ENCODE results near the gene SSBP2. TPM values are rescaled to one million over a fixed set of nuclear protein-coding genes. Genes with fewer than 3 reads are reported as not detected.

The SSBP2 gene
- total and polyA plus RNA-seq, 2 of the 8 experiments (the other 6 are each of a cell fraction or from before 2014, with no cell fraction given): 21.5 to 36.2 TPM

DNA sequence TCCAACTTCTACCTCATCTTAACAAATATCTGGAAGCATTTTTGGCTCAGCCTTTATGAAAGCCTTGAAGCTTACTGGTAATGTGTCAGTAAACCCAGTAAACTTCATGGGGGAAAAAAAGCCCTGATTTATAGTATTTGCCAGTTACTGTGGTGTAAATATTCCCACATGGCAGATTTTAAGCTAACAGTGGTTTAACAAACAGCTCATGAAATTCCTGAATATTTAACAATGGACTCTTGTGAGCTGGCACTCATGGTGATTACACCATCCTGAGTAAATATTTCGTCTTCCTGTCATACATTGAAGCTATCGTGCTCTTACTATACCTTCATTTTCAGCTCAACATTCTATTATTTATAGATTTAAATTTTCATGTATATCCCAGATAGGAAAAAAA lies 300.0 kb downstream of the SSBP2 start:
- no peak overlapping the region for H3K9ac ChIP-seq (replicated peaks in 1 of 4; ENCODE audit: extremely low read depth in 1 of 4, low read depth in 3 of 4, low read length in 3 of 4)
- peaks cover 0 to 1% (median 0%) of the 10 kb centered on the region in 4 experiments; a peak in 1 of 7 replicates for H3K27me3 ChIP-seq (replicated peaks in 1 of 4; ENCODE audit: control insufficient read depth in 3 of 4, extremely low read depth in 1 of 4, insufficient read depth in 3 of 4, low read length in 3 of 4)
- H2AFZ ChIP-seq (ENCODE audit: low read length): no peak overlapping the region
- H3K9me3 ChIP-seq (ENCODE audit: insufficient read depth in 2 of 2, low read depth in 1 of 2, low read length in 1 of 2): no peaks in the 10 kb centered on the region
- H4K20me1 ChIP-seq (replicated peaks in 1 of 2; ENCODE audit: control insufficient read depth in 1 of 2, insufficient read depth in 2 of 2, low read length in 2 of 2): no peaks in the 10 kb centered on the region
- no peak overlapping the region for H2BK120ac ChIP-seq (replicated peaks; ENCODE audit: low read depth, low read length)
- no peaks in the 10 kb centered on the region for H3K4me1 ChIP-seq (replicated peaks in 1 of 4; ENCODE audit: control insufficient read depth in 3 of 4, insufficient read depth in 4 of 4, low read length in 3 of 4)
- DNase-seq (ENCODE audit: low read depth in 1 of 2, low spot score in 2 of 2) (no peak), FAIRE-seq (no peak)
- no peaks in the 10 kb centered on the region for H3K79me2 ChIP-seq (ENCODE audit: control insufficient read depth in 1 of 2, insufficient read depth in 2 of 2, low read length in 2 of 2)
- H3K23me2 ChIP-seq (ENCODE audit: low read depth, low read length): no peaks in the 10 kb centered on the region
- 79% methylated on average over 2 of the region's 2 CpGs; no CpG with 5 or more reads in 1 of the 2 experiments for WGBS, 2 experiments (ENCODE audit: extremely low coverage in 1 of 2, insufficient coverage in 1 of 2, insufficient read length in 1 of 2, insufficient replicate concordance in 2 of 2, low coverage in 1 of 2, low lambda C conversion rate in 2 of 2, missing lambda C conversion rate in 1 of 2)
- H3K36me3 ChIP-seq (ENCODE audit: control insufficient read depth in 2 of 4, insufficient read depth in 4 of 4, low read length in 3 of 4): no peaks in the 10 kb centered on the region
- H3K79me1 ChIP-seq (ENCODE audit: low read depth, low read length): no peaks in the 10 kb centered on the region
- no peak overlapping the region for H2BK12ac ChIP-seq (ENCODE audit: low read depth, low read length)
- H3K18ac ChIP-seq (ENCODE audit: extremely low read depth, low read length): no peak overlapping the region
- H3K4ac ChIP-seq (replicated peaks; ENCODE audit: insufficient read length, low read depth, low read length): no peak overlapping the region
- POLR2A ChIA-PET (ENCODE audit: partially characterized antibody): no interaction called here
- H3K23ac ChIP-seq (ENCODE audit: insufficient read length): no peak overlapping the region
- no peak overlapping the region for H4K91ac ChIP-seq (replicated peaks; ENCODE audit: insufficient read length, low read length)
- no peak overlapping the region for H3K14ac ChIP-seq (ENCODE audit: insufficient read length)
- no peak overlapping the region for H2BK15ac ChIP-seq (ENCODE audit: low read length)
- no peak overlapping the region for H4K5ac ChIP-seq (ENCODE audit: insufficient read length, low read depth, low read length)
- no peak overlapping the region for H3K4me2 ChIP-seq (ENCODE audit: insufficient read depth in 1 of 2, low read depth in 2 of 2, low read length in 2 of 2)
- no peak overlapping the region for H3K56ac ChIP-seq (replicated peaks; ENCODE audit: insufficient read length, low read depth, low read length)
- no peak overlapping the region for H2AK5ac ChIP-seq (ENCODE audit: low read depth, low read length)
- no peak overlapping the region for H2BK5ac ChIP-seq (ENCODE audit: low read depth, low read length)
- CTCF ChIA-PET (ENCODE audit: partially characterized antibody): interaction anchor here (0.9 kb wide), 1 partner anchor 17 kb away, joined by 3 read pairs; no protein-coding TSS in a partner anchor
- TF ChIP-seq SAP30 (IDR thresholded peaks at IDR 0.05; ENCODE audit: insufficient read depth, insufficient replicate concordance, low read length) (no peak), SP4 (IDR thresholded peaks at IDR 0.05; ENCODE audit: low read length) (no peak), KDM4A (IDR thresholded peaks at IDR 0.05; ENCODE audit: low read depth, low read length, severe bottlenecking) (no peak), JUN (IDR thresholded peaks at IDR 0.05; ENCODE audit: low read depth, low read length) (no peak)
- no peak overlapping the region for H4K8ac ChIP-seq (ENCODE audit: extremely low read depth, insufficient read depth, low read length)
- no peak overlapping the region for H2BK20ac ChIP-seq (ENCODE audit: low read length)
- H3K27ac ChIP-seq (ENCODE audit: low read depth, low read length): no peak overlapping the region
- no peak overlapping the region for H3K4me3 ChIP-seq (ENCODE audit: extremely low read depth in 1 of 4, insufficient read depth in 2 of 4, low read depth in 3 of 4, low read length in 4 of 4)
